ENCODE measurements around the gene TMEM37.

TMEM37 gene

DNA sequence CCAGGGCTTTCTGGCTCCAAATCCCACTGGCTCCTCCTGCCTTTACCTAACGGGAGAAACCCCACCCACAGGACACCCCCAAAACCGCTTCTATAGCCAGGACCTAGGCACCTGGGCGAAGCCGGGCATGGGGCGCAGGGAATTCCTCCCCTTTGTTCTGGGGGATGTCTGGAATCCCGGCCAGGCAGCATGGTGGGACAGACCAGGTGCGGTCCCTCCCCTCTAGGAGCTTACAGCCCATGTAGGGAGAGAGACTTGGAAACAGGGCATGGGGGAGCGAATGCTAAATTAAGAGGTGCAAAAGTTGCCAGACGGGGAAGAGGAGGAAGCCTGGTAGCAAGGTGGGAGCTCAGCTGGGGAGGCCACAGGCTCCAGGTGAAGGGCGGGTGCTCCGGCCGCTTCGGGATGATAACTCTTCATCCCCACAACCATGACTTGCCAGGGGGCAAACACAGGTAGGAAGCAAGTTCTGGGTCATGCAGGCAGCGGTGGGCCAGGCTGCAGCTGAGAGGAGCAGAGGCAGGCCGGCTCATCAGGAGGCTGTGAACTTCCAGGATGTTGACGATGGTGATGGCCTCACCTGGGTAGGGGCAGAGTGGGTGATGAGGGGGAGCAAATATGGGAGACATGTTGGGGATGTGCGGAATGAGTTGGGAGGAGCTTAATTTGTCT, 1.3 kb downstream of the TMEM37 start:
- H3K4me3 ChIP-seq (ENCODE audit: low read depth in 1 of 5, low read length in 5 of 5): peak overlapping the region; percentile 74 to 93 (median 88)
- H3K4me1 ChIP-seq (ENCODE audit: control insufficient read depth in 5 of 5, insufficient read depth in 5 of 5, low read length in 5 of 5): peaks cover 12 to 90% (median 83%) of the 10 kb centered on the region in 5 donors
- H3K9ac ChIP-seq (ENCODE audit: low read length in 5 of 5): peak overlapping the region; percentile 72 to 88 (median 75)
- H3K27me3 ChIP-seq (ENCODE audit: control insufficient read depth in 5 of 5, insufficient read depth in 4 of 5, low read length in 5 of 5): no peaks in the 10 kb centered on the region
- H3K36me3 ChIP-seq (ENCODE audit: control insufficient read depth in 5 of 5, insufficient read depth in 5 of 5, low read length in 5 of 5): peaks cover 0 to 23% (median 15%) of the 10 kb centered on the region in 5 donors
- H3K9me3 ChIP-seq (ENCODE audit: control insufficient read depth in 5 of 5, low read length in 5 of 5): no peaks in the 10 kb centered on the region
- peak overlapping the region; percentile 92 for H3K27ac ChIP-seq (ENCODE audit: low read depth, low read length)

- Histone ChIP-seq H3K4me3 (ENCODE audit: low read depth in 1 of 5, low read length in 5 of 5) (peak overlapping the region; percentile 74 to 93 (median 88)), H3K27ac (ENCODE audit: low read depth, low read length) (peak overlapping the region; percentile 92), H3K36me3 (ENCODE audit: control insufficient read depth in 5 of 5, insufficient read depth in 5 of 5, low read length in 5 of 5) (peaks cover 0 to 30% (median 23%) of the 10 kb centered on the region in 5 donors), H3K4me1 (ENCODE audit: control insufficient read depth in 5 of 5, insufficient read depth in 5 of 5, low read length in 5 of 5) (peaks cover 10 to 86% (median 78%) of the 10 kb centered on the region in 5 donors), H3K27me3 (ENCODE audit: control insufficient read depth in 5 of 5, insufficient read depth in 4 of 5, low read length in 5 of 5) (no peaks in the 10 kb centered on the region), H3K9me3 (ENCODE audit: control insufficient read depth in 5 of 5, low read length in 5 of 5) (no peaks in the 10 kb centered on the region), H3K9ac (ENCODE audit: low read length in 5 of 5) (peak overlapping the region; percentile 35 to 88 (median 74))
Observed at GRCh38 chr2:119433636-119434327, 2.1 kb downstream of the TMEM37 start.

DNA sequence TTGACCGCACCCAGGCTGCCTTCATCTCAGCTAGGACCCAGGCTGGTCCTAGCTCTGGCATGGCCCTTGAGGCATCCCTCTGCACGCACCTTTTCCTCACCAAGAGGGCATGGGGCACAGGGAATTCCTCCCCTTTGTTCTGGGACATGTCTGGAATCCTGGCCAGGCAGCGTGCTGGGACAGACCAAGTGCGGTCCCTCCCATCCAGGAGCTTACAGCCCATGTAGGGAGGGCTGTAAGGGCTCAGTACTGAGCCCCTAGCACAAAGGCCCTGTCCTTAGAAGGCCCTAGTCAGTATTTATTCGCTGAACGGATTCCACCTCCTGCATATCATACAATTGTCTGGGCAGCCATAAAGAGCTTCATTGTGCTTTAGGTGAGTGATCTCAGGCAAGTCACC, 3.0 kb downstream of the TMEM37 start:
- H3K27ac ChIP-seq (ENCODE audit: low read depth, low read length): peak overlapping the region; percentile 92
- H3K4me1 ChIP-seq (ENCODE audit: control insufficient read depth in 5 of 5, insufficient read depth in 5 of 5, low read length in 5 of 5): peaks cover 5 to 81% (median 69%) of the 10 kb centered on the region in 5 donors
- peak overlapping the region in 2 of 5 donors; percentile 14 to 32 for H3K9ac ChIP-seq (ENCODE audit: low read length in 5 of 5)

DNA sequence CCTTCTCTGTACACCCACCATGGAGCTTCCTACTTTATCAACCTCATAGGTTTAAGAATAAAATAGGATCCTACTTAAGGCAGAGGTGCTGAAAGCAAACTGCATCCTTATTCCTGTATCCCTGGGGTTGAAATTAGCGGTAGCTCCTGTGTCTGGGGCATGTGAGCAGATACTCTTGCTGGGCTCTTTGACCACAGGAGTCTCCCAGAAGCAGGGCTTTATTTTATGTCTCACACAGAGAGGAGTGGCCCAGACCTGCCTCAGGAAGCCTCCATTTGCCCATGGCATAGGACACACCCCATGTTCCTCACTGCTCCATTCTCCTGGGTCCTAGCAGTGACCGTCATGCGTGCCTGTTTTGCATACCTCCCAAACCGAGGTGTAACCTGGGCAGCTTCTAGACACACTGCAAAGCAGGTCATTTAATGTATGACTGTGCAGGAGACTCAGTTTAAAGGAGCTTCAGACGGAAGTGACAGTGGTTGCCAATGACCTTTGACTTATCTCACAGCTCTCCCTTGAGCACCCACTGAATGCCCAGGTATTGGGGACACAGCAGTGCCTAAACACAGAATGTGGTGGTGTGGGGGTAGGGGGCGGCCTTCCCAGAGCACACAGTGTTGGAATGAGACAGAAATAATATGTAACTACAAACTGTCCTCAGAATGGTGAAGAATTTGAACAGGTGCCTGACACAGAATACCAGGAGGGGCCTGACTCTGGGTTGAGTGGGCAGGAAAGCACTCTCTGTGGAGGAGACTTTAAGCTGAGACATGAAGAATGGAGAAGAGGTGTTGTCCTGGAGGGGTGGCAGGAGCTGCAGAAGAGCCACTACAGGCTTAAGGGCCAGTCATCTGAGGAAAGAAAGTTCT, 3.7 kb downstream of the TMEM37 start:
- peaks cover 7 to 74% (median 62%) of the 10 kb centered on the region in 5 donors for H3K4me1 ChIP-seq (ENCODE audit: control insufficient read depth in 5 of 5, insufficient read depth in 5 of 5, low read length in 5 of 5)
- peak overlapping the region; percentile 92 for H3K27ac ChIP-seq (ENCODE audit: low read depth, low read length)
- H3K4me3 ChIP-seq (ENCODE audit: low read depth in 1 of 5, low read length in 5 of 5): peak overlapping the region in 4 of 5 donors; percentile 26 to 87 (median 38)
- H3K9ac ChIP-seq (ENCODE audit: low read length in 5 of 5): peak overlapping the region in 2 of 5 donors; percentile 25 to 32
- no peaks in the 10 kb centered on the region for H3K9me3 ChIP-seq (ENCODE audit: control insufficient read depth in 5 of 5, low read length in 5 of 5)
- H3K36me3 ChIP-seq (ENCODE audit: control insufficient read depth in 5 of 5, insufficient read depth in 5 of 5, low read length in 5 of 5): peaks cover 0 to 46% (median 36%) of the 10 kb centered on the region in 5 donors
- no peaks in the 10 kb centered on the region for H3K27me3 ChIP-seq (ENCODE audit: control insufficient read depth in 5 of 5, insufficient read depth in 4 of 5, low read length in 5 of 5)

More for the DNA sequence above, 3.0 kb downstream of the TMEM37 start:
- Histone ChIP-seq H3K9me3 (ENCODE audit: control insufficient read depth in 5 of 5, low read length in 5 of 5) (no peaks in the 10 kb centered on the region), H3K27me3 (ENCODE audit: control insufficient read depth in 5 of 5, insufficient read depth in 4 of 5, low read length in 5 of 5) (no peaks in the 10 kb centered on the region), H3K36me3 (ENCODE audit: control insufficient read depth in 5 of 5, insufficient read depth in 5 of 5, low read length in 5 of 5) (peaks cover 0 to 39% (median 32%) of the 10 kb centered on the region in 5 donors), H3K4me3 (ENCODE audit: low read depth in 1 of 5, low read length in 5 of 5) (peak overlapping the region; percentile 39 to 93 (median 87))

- H3K9me3 ChIP-seq (ENCODE audit: control insufficient read depth in 5 of 5, low read length in 5 of 5): no peaks in the 10 kb centered on the region
- H3K27me3 ChIP-seq (ENCODE audit: control insufficient read depth in 5 of 5, insufficient read depth in 4 of 5, low read length in 5 of 5): no peaks in the 10 kb centered on the region
- peaks cover 0 to 46% (median 36%) of the 10 kb centered on the region in 5 donors for H3K36me3 ChIP-seq (ENCODE audit: control insufficient read depth in 5 of 5, insufficient read depth in 5 of 5, low read length in 5 of 5)
- peak overlapping the region; percentile 92 for H3K27ac ChIP-seq (ENCODE audit: low read depth, low read length)
- peak overlapping the region in 1 of 5 donors; percentile 25 for H3K9ac ChIP-seq (ENCODE audit: low read length in 5 of 5)
- H3K4me3 ChIP-seq (ENCODE audit: low read depth in 1 of 5, low read length in 5 of 5): peak overlapping the region in 1 of 5 donors; percentile 26
- peaks cover 5 to 68% (median 56%) of the 10 kb centered on the region in 5 donors for H3K4me1 ChIP-seq (ENCODE audit: control insufficient read depth in 5 of 5, insufficient read depth in 5 of 5, low read length in 5 of 5)
Observed at GRCh38 chr2:119435953-119436297, 4.3 kb downstream of the TMEM37 start.

DNA sequence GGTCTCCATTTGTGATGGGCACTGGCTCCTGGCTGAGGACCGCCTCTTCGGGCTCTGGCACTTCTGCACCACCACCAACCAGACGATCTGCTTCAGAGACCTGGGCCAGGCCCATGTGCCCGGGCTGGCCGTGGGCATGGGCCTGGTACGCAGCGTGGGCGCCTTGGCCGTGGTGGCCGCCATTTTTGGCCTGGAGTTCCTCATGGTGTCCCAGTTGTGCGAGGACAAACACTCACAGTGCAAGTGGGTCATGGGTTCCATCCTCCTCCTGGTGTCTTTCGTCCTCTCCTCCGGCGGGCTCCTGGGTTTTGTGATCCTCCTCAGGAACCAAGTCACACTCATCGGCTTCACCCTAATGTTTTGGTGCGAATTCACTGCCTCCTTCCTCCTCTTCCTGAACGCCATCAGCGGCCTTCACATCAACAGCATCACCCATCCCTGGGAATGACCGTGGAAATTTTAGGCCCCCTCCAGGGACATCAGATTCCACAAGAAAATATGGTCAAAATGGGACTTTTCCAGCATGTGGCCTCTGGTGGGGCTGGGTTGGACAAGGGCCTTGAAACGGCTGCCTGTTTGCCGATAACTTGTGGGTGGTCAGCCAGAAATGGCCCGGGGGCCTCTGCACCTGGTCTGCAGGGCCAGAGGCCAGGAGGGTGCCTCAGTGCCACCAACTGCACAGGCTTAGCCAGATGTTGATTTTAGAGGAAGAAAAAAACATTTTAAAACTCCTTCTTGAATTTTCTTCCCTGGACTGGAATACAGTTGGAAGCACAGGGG, 5.5 kb downstream of the TMEM37 start:
- H3K4me1 ChIP-seq (ENCODE audit: control insufficient read depth in 5 of 5, insufficient read depth in 5 of 5, low read length in 5 of 5): peaks cover 5 to 65% (median 47%) of the 10 kb centered on the region in 5 donors
- H3K27ac ChIP-seq (ENCODE audit: low read depth, low read length): peak overlapping the region; percentile 46
- no peak overlapping the region for H3K9ac ChIP-seq (ENCODE audit: low read length in 5 of 5)
- no peaks in the 10 kb centered on the region for H3K27me3 ChIP-seq (ENCODE audit: control insufficient read depth in 5 of 5, insufficient read depth in 4 of 5, low read length in 5 of 5)
- no peaks in the 10 kb centered on the region for H3K9me3 ChIP-seq (ENCODE audit: control insufficient read depth in 5 of 5, low read length in 5 of 5)
- no peak overlapping the region for H3K4me3 ChIP-seq (ENCODE audit: low read depth in 1 of 5, low read length in 5 of 5)
- peaks cover 0 to 46% (median 36%) of the 10 kb centered on the region in 5 donors for H3K36me3 ChIP-seq (ENCODE audit: control insufficient read depth in 5 of 5, insufficient read depth in 5 of 5, low read length in 5 of 5)

DNA sequence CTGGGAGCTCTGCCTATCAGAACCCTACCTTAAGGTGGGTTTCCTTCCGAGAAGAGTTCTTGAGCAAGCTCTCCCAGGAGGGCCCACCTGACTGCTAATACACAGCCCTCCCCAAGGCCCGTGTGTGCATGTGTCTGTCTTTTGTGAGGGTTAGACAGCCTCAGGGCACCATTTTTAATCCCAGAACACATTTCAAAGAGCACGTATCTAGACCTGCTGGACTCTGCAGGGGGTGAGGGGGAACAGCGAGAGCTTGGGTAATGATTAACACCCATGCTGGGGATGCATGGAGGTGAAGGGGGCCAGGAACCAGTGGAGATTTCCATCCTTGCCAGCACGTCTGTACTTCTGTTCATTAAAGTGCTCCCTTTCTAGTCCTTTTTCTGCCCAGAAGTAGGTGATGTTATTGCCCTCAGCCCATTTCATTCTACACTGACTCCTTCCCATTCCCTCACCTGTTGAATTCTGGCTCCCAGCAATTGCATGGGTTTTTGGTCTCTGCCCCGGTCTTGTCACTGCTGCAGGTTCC, 6.5 kb downstream of the TMEM37 start:
- Histone ChIP-seq H3K9me3 (ENCODE audit: control insufficient read depth in 5 of 5, low read length in 5 of 5) (no peaks in the 10 kb centered on the region), H3K27me3 (ENCODE audit: control insufficient read depth in 5 of 5, insufficient read depth in 4 of 5, low read length in 5 of 5) (no peaks in the 10 kb centered on the region), H3K4me1 (ENCODE audit: control insufficient read depth in 5 of 5, insufficient read depth in 5 of 5, low read length in 5 of 5) (peaks cover 5 to 58% (median 37%) of the 10 kb centered on the region in 5 donors), H3K36me3 (ENCODE audit: control insufficient read depth in 5 of 5, insufficient read depth in 5 of 5, low read length in 5 of 5) (peaks cover 0 to 46% (median 36%) of the 10 kb centered on the region in 5 donors), H3K4me3 (ENCODE audit: low read depth in 1 of 5, low read length in 5 of 5) (no peak overlapping the region), H3K27ac (ENCODE audit: low read depth, low read length) (no peak overlapping the region), H3K9ac (ENCODE audit: low read length in 5 of 5) (peak overlapping the region in 1 of 5 donors; percentile 22)

GRCh38 chr2:119438726-119439284, 7.2 kb downstream of the TMEM37 start:
- H3K4me1 ChIP-seq (ENCODE audit: control insufficient read depth in 5 of 5, insufficient read depth in 5 of 5, low read length in 5 of 5): peaks cover 3 to 51% (median 31%) of the 10 kb centered on the region in 5 donors
- no peak overlapping the region for H3K9ac ChIP-seq (ENCODE audit: low read length in 5 of 5)
- H3K4me3 ChIP-seq (ENCODE audit: low read depth in 1 of 5, low read length in 5 of 5): no peak overlapping the region
- H3K27ac ChIP-seq (ENCODE audit: low read depth, low read length): no peak overlapping the region
- no peaks in the 10 kb centered on the region for H3K27me3 ChIP-seq (ENCODE audit: control insufficient read depth in 5 of 5, insufficient read depth in 4 of 5, low read length in 5 of 5)
- H3K9me3 ChIP-seq (ENCODE audit: control insufficient read depth in 5 of 5, low read length in 5 of 5): no peaks in the 10 kb centered on the region
- peaks cover 0 to 46% (median 36%) of the 10 kb centered on the region in 5 donors for H3K36me3 ChIP-seq (ENCODE audit: control insufficient read depth in 5 of 5, insufficient read depth in 5 of 5, low read length in 5 of 5)

Measured in subcutaneous abdominal adipose tissue (tissue), 5 donors.